ENCODE measurements around the gene CTIF. TPM values are rescaled to one million over a fixed set of nuclear protein-coding genes. Genes with fewer than 3 reads are reported as not detected.
A peak's percentile ranks its signal among the peaks of the same experiment; 100 is the strongest.

Gene CTIF
- polyA plus RNA-seq, 1 donor: 15.0 TPM

- DNase-seq: no peak
- H3K4me3 ChIP-seq (ENCODE audit: low read length): no peak overlapping the region
- H3K36me3 ChIP-seq (ENCODE audit: control insufficient read depth, insufficient read depth, low read length): peaks cover 7% of the 10 kb centered on the region
- H3K9me3 ChIP-seq (ENCODE audit: control insufficient read depth, low read depth, low read length): peaks cover 4% of the 10 kb centered on the region
- no peak overlapping the region for H3K27ac ChIP-seq (ENCODE audit: low read length)
- H3K27me3 ChIP-seq (ENCODE audit: control insufficient read depth, insufficient read depth, low read length): no peaks in the 10 kb centered on the region
- no peaks in the 10 kb centered on the region for H3K4me1 ChIP-seq (ENCODE audit: control insufficient read depth, insufficient read depth, low read length)
- WGBS (ENCODE audit: insufficient coverage, low lambda C conversion rate): no CpG with 5 or more reads among the region's 15 CpGs
Measured at GRCh38 chr18:48861181-48861708, 322.4 kb downstream of the CTIF start.

DNA sequence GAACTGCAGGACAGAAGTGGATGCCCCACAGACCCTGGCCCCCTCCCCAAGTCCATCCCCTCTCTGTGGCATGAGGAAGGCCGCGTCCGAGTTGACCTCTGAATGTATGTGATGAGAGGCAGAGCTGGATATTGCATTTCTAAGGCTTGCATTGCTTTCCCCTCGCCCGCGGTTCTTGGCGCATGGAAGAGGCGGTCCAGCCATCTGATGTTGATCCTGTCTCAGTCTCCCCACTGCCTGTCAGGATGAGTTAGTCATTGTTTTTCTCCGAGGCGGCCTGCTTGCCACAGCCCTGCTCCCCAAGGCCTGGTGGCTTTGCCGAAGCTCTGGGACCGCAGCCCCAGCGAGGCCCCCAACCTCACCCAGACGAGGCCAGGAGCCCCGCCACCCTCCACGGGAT lies 323.3 kb downstream of the CTIF start:
- peaks cover 6% of the 10 kb centered on the region for H3K9me3 ChIP-seq (ENCODE audit: control insufficient read depth, low read depth, low read length)
- H3K27ac ChIP-seq (ENCODE audit: low read length): no peak overlapping the region
- H3K36me3 ChIP-seq (ENCODE audit: control insufficient read depth, insufficient read depth, low read length): peaks cover 7% of the 10 kb centered on the region
- no peaks in the 10 kb centered on the region for H3K4me1 ChIP-seq (ENCODE audit: control insufficient read depth, insufficient read depth, low read length)
- H3K27me3 ChIP-seq (ENCODE audit: control insufficient read depth, insufficient read depth, low read length): no peaks in the 10 kb centered on the region
- no CpG with 5 or more reads among the region's 16 CpGs for WGBS (ENCODE audit: insufficient coverage, low lambda C conversion rate)
- H3K4me3 ChIP-seq (ENCODE audit: low read length): no peak overlapping the region
- no peak for DNase-seq

GRCh38 chr18:48862678-48863270 lies 323.9 kb downstream of the CTIF start:
- H3K27me3 ChIP-seq (ENCODE audit: control insufficient read depth, insufficient read depth, low read length): no peaks in the 10 kb centered on the region
- DNase-seq: no peak
- H3K27ac ChIP-seq (ENCODE audit: low read length): no peak overlapping the region
- whole genome bisulfite sequencing (ENCODE audit: insufficient coverage, low lambda C conversion rate): no CpG with 5 or more reads among the region's 22 CpGs
- no peaks in the 10 kb centered on the region for H3K4me1 ChIP-seq (ENCODE audit: control insufficient read depth, insufficient read depth, low read length)
- peaks cover 4% of the 10 kb centered on the region for H3K36me3 ChIP-seq (ENCODE audit: control insufficient read depth, insufficient read depth, low read length)
- peaks cover 6% of the 10 kb centered on the region for H3K9me3 ChIP-seq (ENCODE audit: control insufficient read depth, low read depth, low read length)
- no peak overlapping the region for H3K4me3 ChIP-seq (ENCODE audit: low read length)

- no peak overlapping the region for H3K4me3 ChIP-seq (ENCODE audit: low read length)
- no peaks in the 10 kb centered on the region for H3K27me3 ChIP-seq (ENCODE audit: control insufficient read depth, insufficient read depth, low read length)
- peaks cover 6% of the 10 kb centered on the region for H3K9me3 ChIP-seq (ENCODE audit: control insufficient read depth, low read depth, low read length)
- no peak for DNase-seq
- whole genome bisulfite sequencing (ENCODE audit: insufficient coverage, low lambda C conversion rate): no CpG with 5 or more reads among the region's 8 CpGs
- H3K36me3 ChIP-seq (ENCODE audit: control insufficient read depth, insufficient read depth, low read length): peaks cover 3% of the 10 kb centered on the region
- no peaks in the 10 kb centered on the region for H3K4me1 ChIP-seq (ENCODE audit: control insufficient read depth, insufficient read depth, low read length)
- no peak overlapping the region for H3K27ac ChIP-seq (ENCODE audit: low read length)
Measured at GRCh38 chr18:48863432-48864065, 324.7 kb downstream of the CTIF start.

GRCh38 chr18:48864876-48865275 lies 326.0 kb downstream of the CTIF start:
- H3K36me3 ChIP-seq (ENCODE audit: control insufficient read depth, insufficient read depth, low read length): peaks cover 3% of the 10 kb centered on the region
- no CpG with 5 or more reads among the region's 15 CpGs for WGBS (ENCODE audit: insufficient coverage, low lambda C conversion rate)
- H3K4me1 ChIP-seq (ENCODE audit: control insufficient read depth, insufficient read depth, low read length): peaks cover 3% of the 10 kb centered on the region
- no peak for DNase-seq
- peaks cover 6% of the 10 kb centered on the region for H3K9me3 ChIP-seq (ENCODE audit: control insufficient read depth, low read depth, low read length)
- no peaks in the 10 kb centered on the region for H3K27me3 ChIP-seq (ENCODE audit: control insufficient read depth, insufficient read depth, low read length)
- H3K4me3 ChIP-seq (ENCODE audit: low read length): no peak overlapping the region
- no peak overlapping the region for H3K27ac ChIP-seq (ENCODE audit: low read length)

- Histone ChIP-seq H3K27ac (ENCODE audit: low read length) (no peak overlapping the region), H3K36me3 (ENCODE audit: control insufficient read depth, insufficient read depth, low read length) (peaks cover 3% of the 10 kb centered on the region), H3K4me1 (ENCODE audit: control insufficient read depth, insufficient read depth, low read length) (peaks cover 3% of the 10 kb centered on the region), H3K4me3 (ENCODE audit: low read length) (no peak overlapping the region), H3K9me3 (ENCODE audit: control insufficient read depth, low read depth, low read length) (peaks cover 6% of the 10 kb centered on the region), H3K27me3 (ENCODE audit: control insufficient read depth, insufficient read depth, low read length) (no peaks in the 10 kb centered on the region)
- WGBS (ENCODE audit: insufficient coverage, low lambda C conversion rate): no CpG with 5 or more reads among the region's 7 CpGs
- no peak for DNase-seq
Measured at GRCh38 chr18:48866028-48866733, 327.4 kb downstream of the CTIF start.

GRCh38 chr18:48866856-48867255 lies 328.0 kb downstream of the CTIF start:
- H3K4me3 ChIP-seq (ENCODE audit: low read length): no peak overlapping the region
- no peak overlapping the region for H3K27ac ChIP-seq (ENCODE audit: low read length)
- DNase-seq: no peak
- no peaks in the 10 kb centered on the region for H3K27me3 ChIP-seq (ENCODE audit: control insufficient read depth, insufficient read depth, low read length)
- peaks cover 3% of the 10 kb centered on the region for H3K4me1 ChIP-seq (ENCODE audit: control insufficient read depth, insufficient read depth, low read length)
- H3K36me3 ChIP-seq (ENCODE audit: control insufficient read depth, insufficient read depth, low read length): peaks cover 3% of the 10 kb centered on the region
- peaks cover 6% of the 10 kb centered on the region for H3K9me3 ChIP-seq (ENCODE audit: control insufficient read depth, low read depth, low read length)
- whole genome bisulfite sequencing (ENCODE audit: insufficient coverage, low lambda C conversion rate): no CpG with 5 or more reads among the region's 1 CpG

GRCh38 chr18:48867978-48868377 lies 329.1 kb downstream of the CTIF start:
- Histone ChIP-seq H3K27me3 (ENCODE audit: control insufficient read depth, insufficient read depth, low read length) (no peaks in the 10 kb centered on the region), H3K36me3 (ENCODE audit: control insufficient read depth, insufficient read depth, low read length) (peaks cover 3% of the 10 kb centered on the region), H3K9me3 (ENCODE audit: control insufficient read depth, low read depth, low read length) (peaks cover 6% of the 10 kb centered on the region), H3K4me1 (ENCODE audit: control insufficient read depth, insufficient read depth, low read length) (peaks cover 4% of the 10 kb centered on the region), H3K27ac (ENCODE audit: low read length) (no peak overlapping the region), H3K4me3 (ENCODE audit: low read length) (no peak overlapping the region)
- DNase-seq: no peak
- WGBS (ENCODE audit: insufficient coverage, low lambda C conversion rate): no CpG with 5 or more reads among the region's 1 CpG

- DNase-seq: peak in 1 of 2 donors; percentile 61
- no peaks in the 10 kb centered on the region for H3K27me3 ChIP-seq (ENCODE audit: control insufficient read depth, insufficient read depth, low read length)
- H3K9me3 ChIP-seq (ENCODE audit: control insufficient read depth, low read depth, low read length): peaks cover 6% of the 10 kb centered on the region
- peaks cover 8% of the 10 kb centered on the region for H3K4me1 ChIP-seq (ENCODE audit: control insufficient read depth, insufficient read depth, low read length)
- H3K36me3 ChIP-seq (ENCODE audit: control insufficient read depth, insufficient read depth, low read length): no peaks in the 10 kb centered on the region
- no peak overlapping the region for H3K4me3 ChIP-seq (ENCODE audit: low read length)
- H3K27ac ChIP-seq (ENCODE audit: low read length): no peak overlapping the region
- WGBS (ENCODE audit: insufficient coverage, low lambda C conversion rate): no CpG with 5 or more reads among the region's 14 CpGs
Measured at GRCh38 chr18:48868468-48869466, 329.9 kb downstream of the CTIF start.

GRCh38 chr18:48869591-48869990 lies 330.8 kb downstream of the CTIF start:
- peaks cover 6% of the 10 kb centered on the region for H3K9me3 ChIP-seq (ENCODE audit: control insufficient read depth, low read depth, low read length)
- peaks cover 8% of the 10 kb centered on the region for H3K4me1 ChIP-seq (ENCODE audit: control insufficient read depth, insufficient read depth, low read length)
- H3K27me3 ChIP-seq (ENCODE audit: control insufficient read depth, insufficient read depth, low read length): no peaks in the 10 kb centered on the region
- no peaks in the 10 kb centered on the region for H3K36me3 ChIP-seq (ENCODE audit: control insufficient read depth, insufficient read depth, low read length)
- DNase-seq: no peak
- no peak overlapping the region for H3K27ac ChIP-seq (ENCODE audit: low read length)
- no CpG with 5 or more reads among the region's 5 CpGs for WGBS (ENCODE audit: insufficient coverage, low lambda C conversion rate)
- no peak overlapping the region for H3K4me3 ChIP-seq (ENCODE audit: low read length)

Data from large intestine (tissue), 3 donors.